Endothelial cell of umbilical vein (primary cell): Measurements from ENCODE around the gene PARVA.

ENCODE experiments used
- CTCF ChIP-seq, 2 donors: IDR thresholded peaks; 1 replicate in 1 of 2; 2 replicates in 1 of 2; pipeline ENCODE4 v1.5.1; 2011; ENCODE audit warnings: low read length in 2 of 2, mild to moderate bottlenecking in 2 of 2, moderate library complexity in 2 of 2, control low read depth in 1 of 2, inconsistent platforms in 1 of 2, low read depth in 1 of 2; ENCODE audit not compliant: insufficient read depth in 1 of 2; ENCODE audit errors: extremely low read depth in 1 of 2
- EZH2 ChIP-seq: IDR thresholded peaks from 2 replicates; pipeline ENCODE4 v1.6.1; 2012; ENCODE audit warnings: borderline replicate concordance, low read depth, mild to moderate bottlenecking, moderate library complexity, low read length, inconsistent platforms; ENCODE audit not compliant: severe bottlenecking
- GATA2 ChIP-seq: IDR thresholded peaks from 2 replicates; pipeline ENCODE4 v1.7.0; 2011; ENCODE audit warnings: low read depth, mild to moderate bottlenecking, moderate library complexity, mixed read lengths, low read length; ENCODE audit not compliant: insufficient read length, insufficient read depth
- MAX ChIP-seq: IDR thresholded peaks from 2 replicates; pipeline ENCODE4 v1.6.1; 2011; ENCODE audit not compliant: insufficient read depth, insufficient read length
- MYC ChIP-seq: IDR thresholded peaks from one replicate; pipeline ENCODE4 v1.6.1; 2011; ENCODE audit warnings: mild to moderate bottlenecking, low read depth, low read length
- POLR2A ChIP-seq: IDR thresholded peaks from 2 replicates; pipeline ENCODE4 v1.6.1; 2012; ENCODE audit warnings: low read depth, mild to moderate bottlenecking, control low read depth, low read length
- POLR2AphosphoS5 ChIP-seq: IDR thresholded peaks from 2 replicates; pipeline ENCODE4 v1.6.1; 2012; ENCODE audit warnings: low read depth, mild to moderate bottlenecking, control low read depth, low read length, moderate library complexity; ENCODE audit not compliant: insufficient read depth

- TF ChIP-seq EZH2 = no peak
- no peak for TF ChIP-seq POLR2A
- no peak for TF ChIP-seq CTCF (IDR thresholded peaks at IDR 0.05; ENCODE audit: extremely low read depth in 1 of 2, insufficient read depth in 1 of 2, low read depth in 1 of 2, low read length in 2 of 2)
- TF ChIP-seq GATA2 = peak; percentile 58
- no peak for TF ChIP-seq MAX
- TF ChIP-seq POLR2AphosphoS5 = no peak
- no peak for TF ChIP-seq MYC
Measured at GRCh38 chr11:12467610-12468009, 90.2 kb downstream of the PARVA start.
